Testis (tissue), 3 donors: ENCODE results near the gene INMT. TPM values are rescaled to one million over a fixed set of nuclear protein-coding genes. Genes with fewer than 3 reads are reported as not detected.

ENCODE experiments used
- DNase-seq: peaks from one replicate; pipeline ENCODE4 v3.0.0-alpha.2; 2019
- H3K27ac ChIP-seq, 2 donors: fragments of 200-600 bp; sonication (generic); one replicate each; pipeline ENCODE4 v1.5.1; 2019
- H3K27me3 ChIP-seq: fragments of 200-600 bp; sonication (generic); one replicate; pipeline ENCODE4 v1.5.1; 2019
- H3K36me3 ChIP-seq: fragments of 200-600 bp; sonication (generic); one replicate; pipeline ENCODE4 v1.5.1; 2017; ENCODE audit warnings: low read depth; ENCODE audit errors: missing control alignments
- H3K4me1 ChIP-seq: fragments of 200-600 bp; sonication (generic); one replicate; pipeline ENCODE4 v1.5.1; 2019
- H3K4me3 ChIP-seq, 2 donors: fragments of 200-600 bp; sonication (generic); one replicate each; pipeline ENCODE4 v1.5.1; 2017 to 2019
- H3K9me3 ChIP-seq: fragments of 200-600 bp; sonication (generic); one replicate; pipeline ENCODE4 v1.5.1; 2017
- POLR2A ChIP-seq: fragments of 450-650 bp; IDR thresholded peaks from one replicate; pipeline ENCODE4 v1.6.1; 2017; ENCODE audit warnings: antibody characterized with exemption, mild to moderate bottlenecking, moderate library complexity
- WGBS, 2 donors: methylation state at CpG; one replicate each; pipeline ENCODE4 v1.1.5; 2018; 5-methylcytosine and 5-hydroxymethylcytosine counted together
- intact Hi-C: fragments of 100-400 bp; cut with DNase I; formaldehyde crosslinking; loops from one replicate; pipeline ENCODE4 v1.15.1; 2023; ENCODE audit warnings: low total_unique reads
- polyA plus RNA-seq: library from polyadenylated mRNA; stranded (reverse); fragments of 350-450 nt; fragmentation: Illumina TruSeq; extraction: RNeasy Lipid Tissue Mini Kit (QIAGEN cat#74804); gene quantifications from one replicate; pipeline ENCODE4 v1.2.3, GENCODE V29; 2014; ENCODE audit warnings: low read depth, low replicate concordance; ENCODE audit not compliant: insufficient read depth
- total RNA-seq, 2 donors: library from RNA; depleted of rRNA; stranded (reverse); fragments of >200 nt; gene quantifications; one replicate each; pipeline ENCODE4 v1.2.3, GENCODE V29; 2016
- TF ChIP-seq, protein P1 (sequence below), 3 experiments: fragments of 450-650 bp in 2 of 3; fragments of 200-600 bp in 1 of 3; sonication (generic) in 1 of 3; IDR thresholded peaks; one replicate each; pipeline ENCODE4 v1.5.1; 2016 to 2019; ENCODE audit warnings: antibody characterized with exemption in 3 of 3, mild to moderate bottlenecking in 2 of 3, moderate library complexity in 1 of 3

Gene INMT
- total and polyA plus RNA-seq, 3 donors from 2014 or later, result 31.8 to 68.4 (median 41.2) TPM

GRCh38 chr7:30721211-30721610 lies 30.7 kb upstream of the INMT start:
- 91 to 93% methylated on average over 1 of the region's 1 CpG for WGBS, 2 donors
- Histone ChIP-seq H3K36me3 (no peaks in the 10 kb centered on the region), H3K4me3 (no peak overlapping the region), H3K9me3 (no peaks in the 10 kb centered on the region), H3K27ac (no peak overlapping the region), H3K4me1 (no peaks in the 10 kb centered on the region), H3K27me3 (no peaks in the 10 kb centered on the region)
- DNase-seq, result no peak
- intact Hi-C loops, result no loop called here
- TF ChIP-seq, protein P1, sequence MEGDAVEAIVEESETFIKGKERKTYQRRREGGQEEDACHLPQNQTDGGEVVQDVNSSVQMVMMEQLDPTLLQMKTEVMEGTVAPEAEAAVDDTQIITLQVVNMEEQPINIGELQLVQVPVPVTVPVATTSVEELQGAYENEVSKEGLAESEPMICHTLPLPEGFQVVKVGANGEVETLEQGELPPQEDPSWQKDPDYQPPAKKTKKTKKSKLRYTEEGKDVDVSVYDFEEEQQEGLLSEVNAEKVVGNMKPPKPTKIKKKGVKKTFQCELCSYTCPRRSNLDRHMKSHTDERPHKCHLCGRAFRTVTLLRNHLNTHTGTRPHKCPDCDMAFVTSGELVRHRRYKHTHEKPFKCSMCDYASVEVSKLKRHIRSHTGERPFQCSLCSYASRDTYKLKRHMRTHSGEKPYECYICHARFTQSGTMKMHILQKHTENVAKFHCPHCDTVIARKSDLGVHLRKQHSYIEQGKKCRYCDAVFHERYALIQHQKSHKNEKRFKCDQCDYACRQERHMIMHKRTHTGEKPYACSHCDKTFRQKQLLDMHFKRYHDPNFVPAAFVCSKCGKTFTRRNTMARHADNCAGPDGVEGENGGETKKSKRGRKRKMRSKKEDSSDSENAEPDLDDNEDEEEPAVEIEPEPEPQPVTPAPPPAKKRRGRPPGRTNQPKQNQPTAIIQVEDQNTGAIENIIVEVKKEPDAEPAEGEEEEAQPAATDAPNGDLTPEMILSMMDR (IDR thresholded peaks at IDR 0.05), result no peak
- no peak for TF ChIP-seq POLR2A

DNA sequence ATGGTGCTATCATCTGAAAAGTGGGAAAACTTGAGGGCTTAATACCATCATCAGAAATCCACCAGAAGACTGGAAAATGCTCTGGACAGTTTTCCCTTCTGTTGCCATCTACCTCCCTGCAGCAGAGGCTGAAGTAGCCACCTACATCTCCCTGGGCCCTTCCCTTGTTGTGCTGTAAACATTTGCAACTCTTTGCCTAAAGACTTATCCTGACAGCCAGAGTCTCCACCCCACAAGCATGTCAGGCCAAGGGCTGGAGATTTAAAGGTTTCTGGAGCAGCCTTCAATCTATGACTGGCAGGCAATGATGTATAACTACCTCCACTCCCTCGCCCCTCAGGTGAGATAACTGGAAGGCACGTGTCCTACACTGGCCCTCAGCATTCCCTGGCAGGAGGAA lies 29.7 kb upstream of the INMT start:
- WGBS, 2 donors, result 67 to 78% methylated on average over 2 of the region's 2 CpGs
- TF ChIP-seq, protein P1 (IDR thresholded peaks at IDR 0.05), result no peak
- TF ChIP-seq POLR2A, result no peak
- Histone ChIP-seq H3K4me1 (no peaks in the 10 kb centered on the region), H3K27ac (no peak overlapping the region), H3K36me3 (no peaks in the 10 kb centered on the region), H3K9me3 (no peaks in the 10 kb centered on the region), H3K4me3 (no peak overlapping the region), H3K27me3 (no peaks in the 10 kb centered on the region)
- intact Hi-C loops, result no loop called here
- DNase-seq, result no peak

DNA sequence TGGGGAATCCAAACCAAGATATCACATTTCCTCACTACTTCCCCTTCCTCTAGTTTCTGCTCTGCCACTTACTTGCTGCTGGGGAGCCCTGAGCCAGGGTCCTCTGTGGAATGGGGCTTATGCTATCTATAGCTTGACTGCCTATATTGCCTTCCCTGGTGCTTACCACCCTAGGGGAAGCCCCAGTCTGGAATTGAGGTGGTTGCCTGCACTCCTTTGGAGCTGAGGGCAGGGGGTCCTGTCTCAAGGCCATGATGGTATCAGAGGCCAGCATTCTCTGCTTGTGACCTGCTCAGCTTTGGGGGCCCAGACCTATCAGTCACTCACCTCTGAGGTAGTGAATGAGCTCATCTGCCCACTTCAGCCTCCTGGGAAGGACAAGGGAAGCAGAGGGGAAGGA lies 29.3 kb upstream of the INMT start:
- no peak overlapping the region for H3K4me3 ChIP-seq
- no peaks in the 10 kb centered on the region for H3K27me3 ChIP-seq
- TF ChIP-seq, protein P1 (IDR thresholded peaks at IDR 0.05), result no peak
- intact Hi-C loops, result no loop called here
- no peak for DNase-seq
- no peak overlapping the region for H3K27ac ChIP-seq
- H3K9me3 ChIP-seq, result no peaks in the 10 kb centered on the region
- no peaks in the 10 kb centered on the region for H3K36me3 ChIP-seq
- no peaks in the 10 kb centered on the region for H3K4me1 ChIP-seq

GRCh38 chr7:30723776-30724175 lies 28.2 kb upstream of the INMT start:
- Histone ChIP-seq H3K27me3 (no peaks in the 10 kb centered on the region), H3K4me3 (no peak overlapping the region), H3K36me3 (no peaks in the 10 kb centered on the region), H3K4me1 (no peaks in the 10 kb centered on the region), H3K27ac (no peak overlapping the region), H3K9me3 (no peaks in the 10 kb centered on the region)
- intact Hi-C loops, result no loop called here
- WGBS, 2 donors, result 79 to 87% methylated on average over 4 of the region's 4 CpGs
- DNase-seq, result no peak
- TF ChIP-seq, protein P1 (IDR thresholded peaks at IDR 0.05), result no peak
- TF ChIP-seq POLR2A, result no peak

DNA sequence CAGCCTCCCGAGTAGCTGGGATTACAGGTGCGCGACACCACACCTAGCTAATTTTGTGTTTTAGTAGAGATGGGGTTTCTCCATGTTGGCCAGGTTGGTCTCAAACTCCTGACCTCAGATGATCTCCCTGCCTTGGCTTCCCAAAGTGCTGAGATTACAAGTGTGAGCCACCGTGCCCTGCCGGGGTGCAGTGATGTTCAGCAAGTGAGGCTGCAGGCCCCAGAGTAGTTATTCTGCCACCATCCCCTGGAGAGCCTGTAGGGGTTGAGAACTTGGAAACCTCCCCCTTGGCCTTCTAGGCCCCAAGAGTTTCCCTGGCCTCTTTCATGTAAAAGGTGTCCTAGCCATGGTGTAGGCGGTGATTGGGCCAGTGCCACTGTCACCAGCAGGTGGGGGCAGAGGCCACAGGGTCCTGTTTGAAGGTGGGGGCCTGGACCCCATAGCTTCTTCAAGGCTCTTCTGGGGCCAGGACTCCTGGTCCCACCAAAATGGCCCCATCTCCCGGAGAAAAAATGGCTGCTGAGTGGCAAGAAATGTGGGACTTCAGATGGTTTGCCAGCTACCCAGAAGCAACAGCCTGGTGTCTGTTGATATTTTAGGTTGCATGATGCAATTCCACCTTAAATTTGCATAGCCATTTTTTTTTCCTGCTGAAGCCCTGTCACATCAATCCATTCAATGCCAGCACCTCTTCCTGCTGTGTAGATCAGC lies 25.5 kb upstream of the INMT start:
- TF ChIP-seq, protein P1 (IDR thresholded peaks at IDR 0.05), result no peak
- no peak for TF ChIP-seq POLR2A
- no peaks in the 10 kb centered on the region for H3K27me3 ChIP-seq
- intact Hi-C loops, result no loop called here
- 94 to 96% methylated on average over 4 to 7 of the region's 7 CpGs for WGBS, 2 donors
- no peak for DNase-seq
- H3K9me3 ChIP-seq, result no peaks in the 10 kb centered on the region
- H3K27ac ChIP-seq, result no peak overlapping the region
- H3K4me1 ChIP-seq, result no peaks in the 10 kb centered on the region
- H3K36me3 ChIP-seq, result no peaks in the 10 kb centered on the region
- no peak overlapping the region for H3K4me3 ChIP-seq
